Karpas-422 (cell line): ENCODE results near the gene DPYSL3. TPM values are rescaled to one million over a fixed set of nuclear protein-coding genes. Genes with fewer than 3 reads are reported as not detected.

Experiments used
- DNase-seq: peaks from one replicate; pipeline ENCODE4 v3.0.0-alpha.2; 2015
- H2AFZ ChIP-seq: fragments of 200-600 bp; sonication (generic); 2 replicates; pipeline ENCODE4 v1.6.1; 2014; ENCODE audit warnings: antibody characterized with exemption, low read length, mixed read lengths
- H3K27ac ChIP-seq: fragments of 200-600 bp; sonication (generic); 2 replicates; pipeline ENCODE4 v1.5.1; 2014; ENCODE audit warnings: mild to moderate bottlenecking, low read length, moderate library complexity
- H3K27me3 ChIP-seq: fragments of 200-600 bp; sonication (generic); 2 replicates; pipeline ENCODE4 v1.6.1; 2014; ENCODE audit warnings: low read length, mixed read lengths
- H3K36me3 ChIP-seq: fragments of 200-600 bp; sonication (generic); 2 replicates; pipeline ENCODE4 v1.6.1; 2014; ENCODE audit warnings: low read length, mixed read lengths; ENCODE audit not compliant: insufficient read depth
- H3K4me1 ChIP-seq: fragments of 200-600 bp; sonication (generic); 2 replicates; pipeline ENCODE4 v1.6.1; 2014; ENCODE audit warnings: mild to moderate bottlenecking, low read length, mixed read lengths
- H3K4me2 ChIP-seq: fragments of 200-600 bp; sonication (generic); 2 replicates; pipeline ENCODE4 v1.6.1; 2014; ENCODE audit warnings: low read length, low read depth, mild to moderate bottlenecking; ENCODE audit not compliant: poor library complexity, severe bottlenecking
- H3K4me3 ChIP-seq: fragments of 200-600 bp; sonication (generic); 2 replicates; pipeline ENCODE4 v1.5.1; 2014; ENCODE audit warnings: mild to moderate bottlenecking, antibody characterized with exemption, low read length, mixed read lengths
- H3K79me2 ChIP-seq: fragments of 200-600 bp; sonication (generic); 2 replicates; pipeline ENCODE4 v1.6.1; 2014; ENCODE audit warnings: mild to moderate bottlenecking, low read length, mixed read lengths
- H3K9ac ChIP-seq: fragments of 200-600 bp; sonication (generic); 2 replicates; pipeline ENCODE4 v1.6.0; 2014; ENCODE audit warnings: low read length
- H3K9me2 ChIP-seq: fragments of 200-600 bp; sonication (generic), shearing (Covaris generic); replicated peaks from 2 replicates; pipeline ENCODE4 v1.6.0; 2014; ENCODE audit warnings: mild to moderate bottlenecking, low read length, moderate library complexity; ENCODE audit not compliant: insufficient read depth
- H3K9me3 ChIP-seq: fragments of 300-700, 200-600 bp; sonication (generic); 2 replicates; pipeline ENCODE4 v1.6.1; 2014; ENCODE audit warnings: low read length, mixed read lengths
- H4K20me1 ChIP-seq: fragments of 200-600 bp; sonication (generic); 2 replicates; pipeline ENCODE4 v1.6.1; 2014; ENCODE audit warnings: mild to moderate bottlenecking, antibody characterized with exemption, low read length, low read depth; ENCODE audit not compliant: insufficient read depth
- total RNA-seq: library from RNA; depleted of rRNA; stranded (reverse); fragments of >200 nt; shearing (Covaris generic); gene quantifications from 2 replicates; pipeline ENCODE4 v1.2.3, GENCODE V29; 2014; ENCODE audit warnings: low replicate concordance

DPYSL3 gene
- total RNA-seq, 1 experiment from 2014 or later, result not detected

DNA sequence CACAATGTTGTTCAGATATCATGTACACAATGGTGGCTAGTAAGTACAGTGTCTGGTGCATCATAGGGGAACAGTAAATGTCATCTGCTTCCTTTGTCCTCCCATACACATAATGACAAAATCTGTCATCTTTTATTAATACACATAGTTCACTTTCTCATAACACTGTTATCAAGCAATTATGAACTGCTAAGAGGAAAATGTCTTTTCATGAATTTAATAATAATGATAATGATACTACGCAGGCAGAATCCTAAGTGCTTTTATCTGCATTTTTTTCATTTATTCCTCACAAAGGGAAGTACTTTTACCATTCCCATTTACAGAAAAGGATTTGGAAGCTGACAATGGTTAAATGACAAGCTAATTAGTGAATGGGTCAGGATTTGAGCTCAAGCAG, 35.7 kb downstream of the DPYSL3 start:
- no peaks in the 10 kb centered on the region for H4K20me1 ChIP-seq
- no peaks in the 10 kb centered on the region for H3K9me3 ChIP-seq
- no peaks in the 10 kb centered on the region for H3K9me2 ChIP-seq
- H3K4me2 ChIP-seq, result no peak overlapping the region
- H2AFZ ChIP-seq, result no peak overlapping the region
- no peaks in the 10 kb centered on the region for H3K79me2 ChIP-seq
- no peaks in the 10 kb centered on the region for H3K36me3 ChIP-seq
- H3K27ac ChIP-seq, result no peak overlapping the region
- H3K4me1 ChIP-seq, result peaks cover 4% of the 10 kb centered on the region
- H3K27me3 ChIP-seq, result no peaks in the 10 kb centered on the region
- no peak overlapping the region for H3K4me3 ChIP-seq
- no peak for DNase-seq
- no peak overlapping the region for H3K9ac ChIP-seq

DNA sequence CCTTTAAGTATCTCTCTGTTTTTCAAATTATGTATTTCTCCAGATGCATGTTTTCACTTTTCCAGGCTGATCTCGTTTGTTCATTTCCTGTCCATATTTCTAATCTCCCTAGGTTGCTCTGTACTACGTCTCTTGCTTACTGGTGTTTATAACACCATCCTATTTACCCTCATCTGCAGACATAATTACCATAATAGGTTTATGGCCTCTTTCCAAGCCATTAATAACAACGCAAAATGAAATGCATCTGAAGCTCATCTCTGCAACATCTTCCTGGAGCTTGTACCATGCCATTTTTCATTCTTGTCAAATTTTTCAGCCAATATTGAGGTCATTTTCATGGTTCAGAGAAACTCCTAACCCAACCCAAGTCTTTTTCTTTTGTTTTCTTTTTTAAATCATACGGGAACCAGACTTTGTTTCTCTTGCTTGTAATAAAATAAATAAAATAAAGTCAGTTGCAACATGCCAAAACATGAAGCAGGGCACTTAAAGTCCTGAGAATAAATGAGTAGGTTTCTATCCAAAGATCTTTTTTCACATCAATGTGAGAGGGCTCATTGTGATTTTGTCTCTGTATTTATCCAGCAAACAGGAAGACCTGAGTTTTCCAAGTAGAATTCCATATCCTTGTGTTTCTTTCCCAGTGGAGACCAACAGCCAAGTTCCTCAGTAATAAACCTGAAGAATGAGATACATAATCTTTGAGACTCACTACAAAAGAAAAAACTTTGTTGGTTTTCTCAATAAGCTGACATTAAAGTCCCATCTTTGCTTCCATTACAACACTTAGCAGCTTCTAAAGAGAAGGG, 37.0 kb downstream of the DPYSL3 start:
- no peak for DNase-seq

DNA sequence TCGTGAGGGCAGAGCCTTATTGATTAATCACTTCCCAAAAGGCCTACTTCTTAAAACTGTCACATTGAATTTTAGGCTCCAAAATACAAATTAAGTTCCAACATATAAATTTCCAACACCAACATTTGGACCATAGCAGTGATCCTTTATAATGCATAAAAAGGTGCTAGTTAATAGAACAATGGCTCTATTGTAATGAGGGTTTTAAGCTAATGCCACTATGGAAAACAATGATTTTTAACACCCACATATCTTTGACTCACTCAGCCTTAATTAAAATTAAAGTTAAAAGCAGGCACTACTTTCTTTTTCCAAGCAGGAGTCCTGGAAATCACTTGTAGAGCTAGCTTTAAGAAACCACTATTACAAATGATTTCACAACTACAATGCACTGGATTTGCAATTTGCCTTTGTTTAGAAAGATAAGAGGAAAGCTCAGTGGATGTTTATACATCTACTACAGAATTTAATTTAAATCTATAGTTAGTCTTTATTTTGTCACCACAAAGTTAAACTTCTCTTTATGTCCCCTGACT, 41.8 kb downstream of the DPYSL3 start:
- no peak for DNase-seq
- H3K9me2 ChIP-seq, result no peaks in the 10 kb centered on the region
- no peaks in the 10 kb centered on the region for H3K79me2 ChIP-seq
- no peaks in the 10 kb centered on the region for H4K20me1 ChIP-seq
- H3K9me3 ChIP-seq, result no peaks in the 10 kb centered on the region
- H3K27me3 ChIP-seq, result no peaks in the 10 kb centered on the region
- H2AFZ ChIP-seq, result no peak overlapping the region
- H3K36me3 ChIP-seq, result no peaks in the 10 kb centered on the region
- H3K9ac ChIP-seq, result no peak overlapping the region
- H3K4me1 ChIP-seq, result no peaks in the 10 kb centered on the region
- no peak overlapping the region for H3K27ac ChIP-seq
- no peak overlapping the region for H3K4me3 ChIP-seq
- no peak overlapping the region for H3K4me2 ChIP-seq

More for the DNA sequence above, 37.0 kb downstream of the DPYSL3 start:
- no peak overlapping the region for H2AFZ ChIP-seq
- H3K27ac ChIP-seq, result no peak overlapping the region
- H3K9me2 ChIP-seq, result no peaks in the 10 kb centered on the region
- H3K4me3 ChIP-seq, result no peak overlapping the region
- no peaks in the 10 kb centered on the region for H3K36me3 ChIP-seq
- no peaks in the 10 kb centered on the region for H4K20me1 ChIP-seq
- H3K9ac ChIP-seq, result no peak overlapping the region
- no peaks in the 10 kb centered on the region for H3K79me2 ChIP-seq
- H3K4me2 ChIP-seq, result no peak overlapping the region
- no peaks in the 10 kb centered on the region for H3K4me1 ChIP-seq
- H3K27me3 ChIP-seq, result no peaks in the 10 kb centered on the region
- no peaks in the 10 kb centered on the region for H3K9me3 ChIP-seq

DNA sequence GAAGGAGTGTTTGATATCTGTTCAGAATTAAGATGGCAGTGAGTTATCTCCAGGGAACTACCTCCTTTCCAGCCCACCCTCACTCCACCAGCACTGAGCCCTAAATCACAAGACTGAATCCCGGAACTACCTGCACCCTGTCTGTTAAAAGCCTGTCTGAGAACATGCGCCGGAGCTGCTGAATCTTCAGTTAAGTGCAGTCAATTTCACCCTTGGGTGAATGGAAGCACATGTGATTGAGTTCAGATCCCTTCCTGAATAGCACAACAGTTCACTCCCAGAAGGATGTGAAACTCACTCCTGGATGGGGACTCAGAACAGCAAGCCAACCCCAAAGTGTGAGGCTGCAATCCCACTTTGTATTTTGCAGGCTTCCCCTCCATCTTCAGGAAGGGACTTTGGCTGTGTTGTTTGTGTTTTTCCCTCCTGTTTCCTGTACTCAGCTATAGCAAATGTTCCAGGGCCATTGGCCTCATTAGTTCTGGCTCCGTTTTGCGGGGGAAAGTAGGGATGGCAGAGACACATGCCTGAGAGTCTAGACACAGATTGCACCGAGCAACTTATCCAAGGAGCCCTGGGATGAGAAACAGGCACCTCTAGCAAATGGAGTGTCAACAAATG, 43.4 kb downstream of the DPYSL3 start:
- no peak overlapping the region for H2AFZ ChIP-seq
- H3K27me3 ChIP-seq, result 0 out of 2 replicates have a peak, but pooled peaks cover under 1% of the 10 kb centered on the region
- H3K9me2 ChIP-seq, result no peaks in the 10 kb centered on the region
- H3K79me2 ChIP-seq, result no peaks in the 10 kb centered on the region
- H3K27ac ChIP-seq, result no peak overlapping the region
- no peak overlapping the region for H3K4me2 ChIP-seq
- no peak for DNase-seq
- H3K9ac ChIP-seq, result no peak overlapping the region
- H4K20me1 ChIP-seq, result no peaks in the 10 kb centered on the region
- H3K36me3 ChIP-seq, result no peaks in the 10 kb centered on the region
- H3K4me1 ChIP-seq, result no peaks in the 10 kb centered on the region
- no peak overlapping the region for H3K4me3 ChIP-seq
- no peaks in the 10 kb centered on the region for H3K9me3 ChIP-seq

DNA sequence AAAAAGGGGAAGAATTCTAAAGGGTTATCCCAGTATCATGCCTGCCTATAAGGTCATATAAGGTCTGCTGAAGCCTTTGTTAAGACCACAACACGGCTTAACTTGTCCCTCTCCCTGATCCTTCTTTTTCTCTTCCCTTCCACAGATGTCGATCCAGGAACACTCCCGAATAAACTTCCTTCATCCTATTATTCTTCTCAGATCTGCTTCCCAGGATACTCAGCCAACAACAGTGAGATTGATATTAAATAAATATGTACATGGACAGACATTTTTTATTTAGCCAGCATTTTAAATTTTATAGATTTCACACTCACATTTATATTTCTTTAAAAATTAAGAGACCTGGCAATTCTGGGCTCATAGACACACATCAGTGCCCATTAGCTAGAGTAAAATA, 44.1 kb downstream of the DPYSL3 start:
- 0 out of 2 replicates have a peak, but pooled peaks cover 2% of the 10 kb centered on the region for H3K27me3 ChIP-seq
- H3K79me2 ChIP-seq, result no peaks in the 10 kb centered on the region
- no peak overlapping the region for H3K4me2 ChIP-seq
- no peaks in the 10 kb centered on the region for H3K9me2 ChIP-seq
- no peaks in the 10 kb centered on the region for H3K4me1 ChIP-seq
- no peaks in the 10 kb centered on the region for H3K36me3 ChIP-seq
- H3K27ac ChIP-seq, result no peak overlapping the region
- no peak overlapping the region for H2AFZ ChIP-seq
- no peak overlapping the region for H3K4me3 ChIP-seq
- H3K9ac ChIP-seq, result no peak overlapping the region
- no peaks in the 10 kb centered on the region for H3K9me3 ChIP-seq
- DNase-seq, result no peak
- no peaks in the 10 kb centered on the region for H4K20me1 ChIP-seq

DNA sequence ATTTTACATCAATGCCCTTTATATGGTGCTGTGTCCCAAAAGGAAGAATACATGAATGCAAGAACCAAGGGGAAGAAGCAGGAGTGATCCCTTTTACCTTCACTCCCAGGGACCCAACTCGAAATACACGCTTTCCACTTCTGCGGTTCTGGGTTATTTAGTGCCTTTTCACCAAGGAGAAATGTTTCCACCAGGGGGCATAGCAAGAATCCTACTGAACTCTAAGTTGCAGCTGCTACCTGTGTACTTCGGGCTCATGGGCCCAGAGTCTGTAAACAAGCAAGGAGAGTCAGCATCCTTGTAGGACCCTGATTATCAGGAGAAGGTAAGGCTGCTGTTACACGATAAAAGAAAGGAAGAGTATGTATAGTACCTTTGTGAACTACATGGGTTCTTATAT, 45.7 kb downstream of the DPYSL3 start:
- Histone ChIP-seq H3K9me2 (no peaks in the 10 kb centered on the region), H3K9me3 (no peaks in the 10 kb centered on the region), H3K27me3 (0 out of 2 replicates have a peak, but pooled peaks cover 2% of the 10 kb centered on the region), H3K79me2 (no peaks in the 10 kb centered on the region), H2AFZ (no peak overlapping the region), H3K4me1 (no peaks in the 10 kb centered on the region), H3K4me2 (no peak overlapping the region), H3K36me3 (no peaks in the 10 kb centered on the region), H3K4me3 (no peak overlapping the region), H4K20me1 (no peaks in the 10 kb centered on the region), H3K9ac (no peak overlapping the region), H3K27ac (no peak overlapping the region)
- DNase-seq, result peak; percentile 80

DNA sequence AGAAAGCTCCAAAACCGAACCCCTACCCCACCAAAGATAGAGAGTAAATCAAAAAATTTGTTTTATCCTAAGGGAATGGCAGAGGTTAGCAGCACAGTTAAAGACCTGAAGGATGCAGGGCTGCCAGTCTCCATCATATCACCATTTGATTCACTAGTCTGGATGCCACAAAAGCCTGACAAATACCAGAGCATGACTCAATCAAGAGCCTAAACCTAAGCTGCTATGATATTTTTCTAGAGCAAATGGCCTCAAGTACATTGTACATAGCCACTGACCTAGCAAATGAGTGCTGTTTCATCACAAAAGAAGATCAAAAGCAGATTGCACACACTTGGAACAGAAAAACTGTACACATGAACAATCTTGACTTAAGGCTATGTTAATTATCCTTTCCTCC, 48.0 kb downstream of the DPYSL3 start:
- Histone ChIP-seq H3K9ac (no peak overlapping the region), H3K4me1 (no peaks in the 10 kb centered on the region), H3K4me3 (no peak overlapping the region), H4K20me1 (no peaks in the 10 kb centered on the region), H3K9me3 (no peaks in the 10 kb centered on the region), H3K27me3 (0 out of 2 replicates have a peak, but pooled peaks cover 2% of the 10 kb centered on the region), H3K36me3 (no peaks in the 10 kb centered on the region), H3K9me2 (no peaks in the 10 kb centered on the region), H3K27ac (no peak overlapping the region), H2AFZ (no peak overlapping the region), H3K79me2 (no peaks in the 10 kb centered on the region), H3K4me2 (no peak overlapping the region)
- DNase-seq, result no peak

DNA sequence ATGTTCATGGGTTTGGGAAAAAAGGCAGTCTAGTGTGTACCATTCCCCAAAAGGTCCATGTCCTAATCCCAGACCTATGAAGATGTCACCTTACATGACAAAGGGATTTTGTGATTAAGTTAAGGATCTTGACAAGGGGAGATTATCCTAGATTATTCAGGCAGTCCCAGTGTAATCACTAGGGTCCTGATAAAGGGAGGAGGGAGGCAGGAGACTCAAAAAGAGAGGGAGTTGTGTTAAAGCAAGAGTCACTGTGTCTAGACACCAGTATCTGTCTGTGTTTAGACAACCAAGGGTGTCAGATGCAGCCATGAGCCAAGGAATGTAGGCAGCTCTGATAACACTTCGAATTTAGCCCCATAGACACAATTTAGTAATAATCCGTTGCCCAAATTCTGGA, 49.5 kb downstream of the DPYSL3 start:
- Histone ChIP-seq H3K9me3 (no peaks in the 10 kb centered on the region), H3K79me2 (no peaks in the 10 kb centered on the region), H3K27me3 (0 out of 2 replicates have a peak, but pooled peaks cover 2% of the 10 kb centered on the region), H4K20me1 (no peaks in the 10 kb centered on the region), H3K4me1 (peaks cover 10% of the 10 kb centered on the region), H3K9me2 (no peaks in the 10 kb centered on the region), H3K27ac (no peak overlapping the region), H3K4me2 (no peak overlapping the region), H3K36me3 (no peaks in the 10 kb centered on the region), H3K9ac (no peak overlapping the region), H3K4me3 (no peak overlapping the region), H2AFZ (no peak overlapping the region)
- no peak for DNase-seq
